ENCODE measurements around the gene TARDBP. TPM values are rescaled to one million over a fixed set of nuclear protein-coding genes. Genes with fewer than 3 reads are reported as not detected.
"Not testable (repeated sequence)": the region's sequence is repeated elsewhere in the genome, so short reads cannot be mapped to it uniquely, and the experiment has no call there.

TARDBP gene
- total RNA-seq, 1 donor from 2014 or later, result 117 TPM

DNA sequence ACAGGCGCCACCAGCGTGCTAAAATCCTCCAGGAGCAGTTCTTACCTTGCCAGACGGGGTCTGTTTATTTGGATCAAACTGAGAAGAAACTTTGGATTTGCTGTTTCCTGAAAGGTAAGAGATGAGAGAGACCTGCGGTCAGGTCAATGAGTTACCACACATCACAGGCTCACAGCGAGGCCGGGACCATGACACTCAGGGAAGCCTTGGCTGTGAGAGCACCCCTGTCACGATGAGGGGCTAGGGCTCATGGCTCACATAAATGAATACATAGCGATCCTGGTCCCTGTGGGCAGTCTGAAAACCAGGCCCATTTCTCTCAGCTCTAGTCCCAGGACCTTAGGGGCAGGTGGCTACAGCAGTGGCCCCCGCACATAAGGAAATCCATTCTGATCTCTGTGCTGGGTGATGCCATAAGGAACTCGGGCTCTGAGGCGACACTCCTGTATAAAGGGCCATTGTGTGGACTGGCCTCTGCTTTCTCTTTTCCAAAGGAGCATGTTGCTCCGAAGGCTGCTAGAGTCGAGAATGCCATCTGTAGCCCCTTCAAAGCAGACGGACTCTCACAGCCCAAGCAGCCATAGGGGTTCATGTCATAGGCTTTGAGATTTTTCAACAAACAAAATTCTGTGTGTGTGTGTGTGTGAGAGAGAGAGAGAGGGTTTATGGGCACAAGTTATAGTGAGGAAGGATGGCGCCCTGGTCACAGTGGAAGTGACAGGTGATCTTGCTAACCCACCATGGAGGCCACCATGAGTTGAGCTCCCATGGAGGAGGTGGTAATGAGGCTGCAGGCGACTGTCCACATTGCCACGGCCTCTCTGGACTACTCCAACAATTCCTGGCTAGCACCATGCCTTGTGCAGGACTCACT lies 56.4 kb downstream of the TARDBP start:
- ATAC-seq, result no peak
- TF ChIP-seq, protein P1, sequence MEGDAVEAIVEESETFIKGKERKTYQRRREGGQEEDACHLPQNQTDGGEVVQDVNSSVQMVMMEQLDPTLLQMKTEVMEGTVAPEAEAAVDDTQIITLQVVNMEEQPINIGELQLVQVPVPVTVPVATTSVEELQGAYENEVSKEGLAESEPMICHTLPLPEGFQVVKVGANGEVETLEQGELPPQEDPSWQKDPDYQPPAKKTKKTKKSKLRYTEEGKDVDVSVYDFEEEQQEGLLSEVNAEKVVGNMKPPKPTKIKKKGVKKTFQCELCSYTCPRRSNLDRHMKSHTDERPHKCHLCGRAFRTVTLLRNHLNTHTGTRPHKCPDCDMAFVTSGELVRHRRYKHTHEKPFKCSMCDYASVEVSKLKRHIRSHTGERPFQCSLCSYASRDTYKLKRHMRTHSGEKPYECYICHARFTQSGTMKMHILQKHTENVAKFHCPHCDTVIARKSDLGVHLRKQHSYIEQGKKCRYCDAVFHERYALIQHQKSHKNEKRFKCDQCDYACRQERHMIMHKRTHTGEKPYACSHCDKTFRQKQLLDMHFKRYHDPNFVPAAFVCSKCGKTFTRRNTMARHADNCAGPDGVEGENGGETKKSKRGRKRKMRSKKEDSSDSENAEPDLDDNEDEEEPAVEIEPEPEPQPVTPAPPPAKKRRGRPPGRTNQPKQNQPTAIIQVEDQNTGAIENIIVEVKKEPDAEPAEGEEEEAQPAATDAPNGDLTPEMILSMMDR (IDR thresholded peaks at IDR 0.05), result no peak
- no peak overlapping the region for H3K4me3 ChIP-seq
- peaks cover 91% of the 10 kb centered on the region for H3K36me3 ChIP-seq
- H3K9me3 ChIP-seq, result no peaks in the 10 kb centered on the region
- intact Hi-C loops (cut with DNase I), result no loop called here
- H3K4me1 ChIP-seq, result no peaks in the 10 kb centered on the region
- H3K27me3 ChIP-seq (ENCODE audit: low read depth), result no peaks in the 10 kb centered on the region
- peak; percentile 18 for DNase-seq
- H3K27ac ChIP-seq, result no peak overlapping the region

DNA sequence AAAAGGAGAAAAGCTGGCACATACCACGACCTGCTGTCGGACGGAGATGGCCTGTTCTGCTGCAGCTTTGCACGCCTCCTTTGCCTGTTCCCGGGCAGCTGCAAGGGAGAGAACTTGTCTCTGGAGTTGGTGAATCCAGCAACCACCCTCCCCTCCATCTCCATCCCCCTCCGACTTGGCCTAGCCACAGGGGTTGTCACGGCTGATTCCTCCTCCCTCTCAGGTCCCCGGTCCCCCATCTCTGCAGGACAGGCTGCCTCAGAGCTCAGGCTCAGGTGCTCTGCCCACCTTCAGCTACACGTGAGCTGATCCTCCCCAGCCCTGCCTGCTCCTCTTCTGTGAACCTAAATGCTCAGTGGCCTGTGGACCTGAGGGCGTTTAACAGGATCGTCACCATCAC lies 58.4 kb downstream of the TARDBP start:
- H3K36me3 ChIP-seq, result peaks cover 98% of the 10 kb centered on the region
- H3K27ac ChIP-seq, result no peak overlapping the region
- H3K4me1 ChIP-seq, result no peaks in the 10 kb centered on the region
- no peak overlapping the region for H3K4me3 ChIP-seq
- DNase-seq, result no peak
- H3K27me3 ChIP-seq (ENCODE audit: low read depth), result no peaks in the 10 kb centered on the region
- TF ChIP-seq, protein P1 (IDR thresholded peaks at IDR 0.05), result no peak
- intact Hi-C loops (cut with DNase I), result no loop called here
- no peaks in the 10 kb centered on the region for H3K9me3 ChIP-seq
- ATAC-seq, result no peak

DNA sequence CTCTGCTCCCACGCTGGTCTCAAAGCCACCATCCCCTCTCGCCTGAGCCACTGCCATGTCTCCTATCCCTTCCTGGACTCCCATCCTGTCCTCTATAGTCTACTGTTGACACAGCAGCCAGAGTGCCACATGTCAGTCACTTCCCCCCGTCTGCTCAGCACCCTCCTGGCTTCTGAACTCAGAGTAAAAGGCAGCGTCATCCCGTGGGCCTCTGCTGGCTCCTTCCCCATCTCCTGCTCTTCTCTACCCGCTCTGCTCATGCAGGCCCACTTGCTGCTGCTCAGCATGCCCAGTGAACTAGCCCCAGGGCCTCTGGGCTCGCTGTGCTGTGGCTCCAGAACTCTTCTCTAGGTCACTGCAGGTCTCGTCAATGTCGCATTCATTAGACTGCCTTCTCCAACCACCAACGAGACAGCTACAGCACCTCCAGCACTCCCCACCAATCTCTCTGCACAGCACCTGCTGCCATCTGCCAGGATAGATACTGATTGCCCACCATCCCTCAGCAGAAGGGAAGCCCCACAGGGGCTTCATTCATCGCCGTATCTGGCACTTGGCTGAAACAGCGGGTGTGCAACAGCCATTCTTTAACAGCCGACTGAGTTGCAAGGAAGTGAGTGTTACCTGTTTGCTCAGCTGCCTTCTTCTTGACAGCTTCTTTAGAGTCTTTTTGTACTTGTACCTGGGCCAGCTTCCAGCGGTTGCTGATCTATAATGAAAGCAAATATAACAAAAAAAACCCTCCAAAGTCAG lies 59.2 kb downstream of the TARDBP start:
- H3K27ac ChIP-seq, result no peak overlapping the region
- DNase-seq, result no peak
- TF ChIP-seq, protein P1 (IDR thresholded peaks at IDR 0.05), result no peak
- no peak for ATAC-seq
- H3K4me3 ChIP-seq, result no peak overlapping the region
- peaks cover 98% of the 10 kb centered on the region for H3K36me3 ChIP-seq
- intact Hi-C loops (cut with DNase I), result no loop called here
- no peaks in the 10 kb centered on the region for H3K4me1 ChIP-seq
- H3K27me3 ChIP-seq (ENCODE audit: low read depth), result no peaks in the 10 kb centered on the region
- no peaks in the 10 kb centered on the region for H3K9me3 ChIP-seq

DNA sequence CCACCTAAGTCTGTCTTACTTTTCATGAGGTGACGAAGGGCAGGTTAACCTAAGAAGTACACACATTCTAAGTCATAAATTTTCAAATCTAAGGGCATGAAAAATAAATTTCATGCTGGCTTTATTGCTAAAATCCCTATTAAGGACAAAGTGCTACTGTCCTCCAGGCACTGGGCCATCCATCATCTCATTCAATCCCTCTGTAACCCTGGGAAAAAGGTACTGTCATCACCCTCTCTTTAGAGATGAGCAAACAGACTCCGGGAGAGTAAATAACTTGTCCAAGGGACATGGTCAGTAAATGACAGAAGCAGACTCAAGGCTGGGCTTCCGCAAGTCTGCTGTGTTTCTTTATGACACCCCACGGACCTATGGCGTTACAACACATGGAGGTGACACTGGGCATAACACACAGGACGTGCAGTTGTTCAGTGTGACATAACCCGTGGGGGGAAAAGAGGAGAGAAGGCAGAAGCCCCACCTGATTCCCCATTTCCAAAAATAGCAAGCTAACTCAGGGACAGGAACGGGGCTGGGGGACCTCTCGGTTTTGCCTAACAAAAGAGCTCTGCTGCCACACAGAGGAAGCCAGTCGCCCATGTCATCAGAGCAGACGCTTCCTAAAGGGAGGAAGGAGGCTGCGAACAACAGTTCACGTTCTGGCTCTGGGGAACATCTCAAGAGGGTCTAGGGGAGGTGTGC lies 59.9 kb downstream of the TARDBP start:
- Histone ChIP-seq H3K9me3 (no peaks in the 10 kb centered on the region), H3K4me3 (no peak overlapping the region), H3K27me3 (ENCODE audit: low read depth) (no peaks in the 10 kb centered on the region), H3K36me3 (peaks cover 100% of the 10 kb centered on the region), H3K27ac (no peak overlapping the region), H3K4me1 (no peaks in the 10 kb centered on the region)
- ATAC-seq (no peak), DNase-seq (peak; percentile 3)
- TF ChIP-seq, protein P1 (IDR thresholded peaks at IDR 0.05), result no peak
- intact Hi-C loops (cut with DNase I), result no loop called here

DNA sequence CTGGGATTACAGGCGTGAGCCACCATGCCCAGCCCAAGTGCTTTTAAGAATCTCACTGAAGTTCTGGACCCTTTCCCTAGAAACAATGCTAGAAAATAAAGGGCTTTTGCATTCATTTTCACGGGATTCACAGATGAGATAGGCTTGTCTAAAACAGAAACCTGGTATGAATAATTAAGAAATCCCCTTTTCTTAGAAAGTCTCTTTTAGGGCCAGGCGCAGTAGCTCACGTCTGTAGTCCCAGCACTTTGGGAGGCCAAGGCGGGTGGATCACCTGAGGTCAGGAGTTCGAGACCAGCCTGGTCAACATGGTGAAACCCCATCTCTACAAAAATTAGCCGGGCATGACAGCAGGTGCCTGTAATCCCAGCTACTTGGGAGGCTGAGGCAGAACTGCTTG lies 60.9 kb downstream of the TARDBP start:
- intact Hi-C loops (cut with DNase I); H3K4me3 ChIP-seq; H3K4me1 ChIP-seq; H3K27me3 ChIP-seq (ENCODE audit: low read depth); ATAC-seq; H3K9me3 ChIP-seq; H3K27ac ChIP-seq: not testable (repeated sequence)
- DNase-seq, result peak; percentile 1
- H3K36me3 ChIP-seq, result peaks cover 99% of the 10 kb centered on the region

Other genes starting within 250 kb of the TARDBP start
- 47.5 TPM for gene CASZ1, start 216.0 kb upstream of the TARDBP start, total RNA-seq
- gene MASP2, start 34.6 kb downstream of the TARDBP start, total RNA-seq, result not detected
- 38.7 TPM for gene SRM, start 47.4 kb downstream of the TARDBP start, total RNA-seq
- gene EXOSC10, start 87.2 kb downstream of the TARDBP start, total RNA-seq, result 47.7 TPM
- 0.80 TPM for gene ANGPTL7, start 176.7 kb downstream of the TARDBP start, total RNA-seq
- 33.7 TPM for gene MTOR, start 249.9 kb downstream of the TARDBP start, total RNA-seq